HepG2 (cell line): ENCODE results near the gene TSHZ1. TPM values are rescaled to one million over a fixed set of nuclear protein-coding genes. Genes with fewer than 3 reads are reported as not detected.

ENCODE experiments used
- ATAC-seq: fragments of 200-7000 bp; cut with Tn5 transposase; 3 replicates; pipeline ENCODE4 v1.9.1; 2020; ENCODE audit warnings: mild to moderate bottlenecking, moderate library complexity
- BruUV-seq: library from RNA; stranded (reverse); fragments of 400-500 nt; replicated peaks from 2 replicates; lab custom pipeline; 2021; lab: Mats Ljungman, UMichigan
- CTCF ChIA-PET: fragments of 300-600 bp; formaldehyde crosslinking; extraction: SDS; loops from one replicate; lab custom pipeline; 2021; ENCODE audit warnings: low total read pairs, inconsistent platforms, low intra/inter-chr PET ratio; lab: Yijun Ruan, JAX
- POLR2A ChIA-PET: fragments of 350-600 bp; sonication (Branson Sonifier 250); formaldehyde crosslinking; loops from one replicate; lab custom pipeline; 2020; ENCODE audit warnings: antibody characterized with exemption, inconsistent platforms; lab: Yijun Ruan, JAX
- DNase-seq: peaks from one replicate; pipeline ENCODE4 v3.0.0-alpha.2; 2015; ENCODE audit warnings: low spot score
- FAIRE-seq: peaks from 3 replicates; lab custom pipeline; 2011; peaks lifted over from hg19 to GRCh38; lab: Jason Lieb, UNC
- H2AFZ ChIP-seq: one replicate; pipeline ENCODE4 v1.6.1; 2011; ENCODE audit warnings: low read length, inconsistent platforms
- H3K27ac ChIP-seq: fragments of 300-600 bp; 3 replicates; pipeline ENCODE4 v1.8.0; 2011; ENCODE audit warnings: mixed run types, mild to moderate bottlenecking, mixed read lengths, low read length, inconsistent platforms; ENCODE audit not compliant: insufficient read depth; ENCODE audit errors: extremely low read length
- H3K27me3 ChIP-seq, 2 experiments: fragments of 200-600 bp in 1 of 2; 2 replicates in 1 of 2; 3 replicates in 1 of 2; pipeline versions ENCODE4 v1.6.0 to v1.8.0; 2011; ENCODE audit warnings: low read length in 2 of 2, mild to moderate bottlenecking in 2 of 2, moderate library complexity in 2 of 2, inconsistent platforms in 1 of 2; ENCODE audit not compliant: insufficient read depth in 2 of 2, control insufficient read depth in 1 of 2
- H3K36me3 ChIP-seq, 2 experiments: fragments of 200-600 bp in 1 of 2; replicated peaks in 1 of 2; 2 replicates in 1 of 2; 3 replicates in 1 of 2; pipeline versions ENCODE4 v1.5.1 to v1.8.0; 2011; ENCODE audit warnings: low read length in 2 of 2, inconsistent platforms in 1 of 2; ENCODE audit not compliant: insufficient read depth in 2 of 2, control insufficient read depth in 1 of 2
- H3K4me1 ChIP-seq: 2 replicates; pipeline ENCODE4 v1.5.1; 2012; ENCODE audit warnings: low read length, inconsistent platforms; ENCODE audit not compliant: insufficient read depth
- H3K4me2 ChIP-seq: 2 replicates; pipeline ENCODE4 v1.6.0; 2011; ENCODE audit warnings: low read depth, low read length, inconsistent platforms
- H3K4me3 ChIP-seq, 3 experiments: fragments of 200-600 bp in 1 of 3; sonication (generic), shearing (Covaris generic) in 1 of 3; replicated peaks in 1 of 3; 2 replicates each; pipeline ENCODE4 v1.5.1; 2011 to 2016; ENCODE audit warnings: low read length in 3 of 3, inconsistent platforms in 2 of 3, low read depth in 2 of 3, mild to moderate bottlenecking in 2 of 3, control low read depth in 1 of 3, mixed read lengths in 1 of 3; ENCODE audit not compliant: insufficient read depth in 1 of 3
- H3K79me2 ChIP-seq: one replicate; pipeline ENCODE4 v1.6.1; 2011; ENCODE audit warnings: low read length, inconsistent platforms; ENCODE audit not compliant: insufficient read depth
- H3K9ac ChIP-seq: 2 replicates; pipeline ENCODE4 v1.6.0; 2011; ENCODE audit warnings: mild to moderate bottlenecking, low read depth, low read length, inconsistent platforms; ENCODE audit not compliant: insufficient read depth
- H3K9me3 ChIP-seq: 2 replicates; pipeline ENCODE4 v1.5.1; 2012; ENCODE audit warnings: mild to moderate bottlenecking, low read length
- H4K20me1 ChIP-seq: 2 replicates; pipeline ENCODE4 v1.6.0; 2011; ENCODE audit warnings: inconsistent platforms, mild to moderate bottlenecking, low read length, moderate library complexity; ENCODE audit not compliant: insufficient read depth
- FOXA1 ChIP-seq, 2 experiments: fragments of 450-650 bp in 1 of 2; sonication (generic) in 1 of 2; formaldehyde crosslinking in 1 of 2; IDR thresholded peaks; 2 replicates each; pipeline versions ENCODE4 v1.4.0 to v1.6.1; 2016 to 2020; ENCODE audit warnings: missing genetic modification reagents in 1 of 2
- GLMP ChIP-seq: sonication (generic); formaldehyde crosslinking; IDR thresholded peaks from 2 replicates; pipeline ENCODE4 v1.9.0; 2021; ENCODE audit warnings: missing genetic modification reagents, mild to moderate bottlenecking, borderline replicate concordance
- HOXD1 ChIP-seq: sonication (generic); formaldehyde crosslinking; IDR thresholded peaks from 2 replicates; pipeline ENCODE4 v1.5.0; 2020; ENCODE audit warnings: missing genetic modification reagents
- KDM2A ChIP-seq: sonication (generic); formaldehyde crosslinking; IDR thresholded peaks from 2 replicates; pipeline ENCODE4 v1.4.0; 2020; ENCODE audit warnings: low read depth, missing genetic modification reagents, borderline replicate concordance
- MED1 ChIP-seq: sonication (generic); formaldehyde crosslinking; IDR thresholded peaks from 2 replicates; pipeline ENCODE4 v1.4.0; 2020; ENCODE audit warnings: missing genetic modification reagents
- MEF2D ChIP-seq: sonication (generic); formaldehyde crosslinking; IDR thresholded peaks from 2 replicates; pipeline ENCODE4 v1.5.1; 2020; ENCODE audit warnings: mild to moderate bottlenecking, missing genetic modification reagents
- REPIN1 ChIP-seq: sonication (generic); formaldehyde crosslinking; IDR thresholded peaks from 2 replicates; pipeline ENCODE4 v1.8.0; 2022; ENCODE audit warnings: missing genetic modification reagents, low read depth, mild to moderate bottlenecking, borderline replicate concordance
- ZBTB8A ChIP-seq: sonication (generic); formaldehyde crosslinking; IDR thresholded peaks from 2 replicates; pipeline ENCODE4 v1.4.0; 2020; ENCODE audit warnings: mild to moderate bottlenecking, low read depth, missing genetic modification reagents, borderline replicate concordance
- ZNF629 ChIP-seq: sonication (generic); formaldehyde crosslinking; conservative IDR thresholded peaks from 2 replicates; pipeline ENCODE4 v1.5.0; 2020; ENCODE audit warnings: missing genetic modification reagents
- ZNF660 ChIP-seq: sonication (generic); formaldehyde crosslinking; IDR thresholded peaks from 2 replicates; pipeline ENCODE4 v1.5.1; 2020; ENCODE audit warnings: mild to moderate bottlenecking, low read depth, missing genetic modification reagents, borderline replicate concordance
- WGBS: methylation state at CpG from one replicate; pipeline ENCODE4 v1.1.6; 2017; ENCODE audit warnings: low lambda C conversion rate; 5-methylcytosine and 5-hydroxymethylcytosine counted together
- in situ Hi-C: cut with HindIII; loops from 2 replicates; pipeline ENCODE4 v1.10.0; 2017; ENCODE audit warnings: low pct_unique_long_range_greater_than_20kb; ENCODE audit not compliant: extremely low pct_ligation_motif_present
- intact Hi-C: fragments of 100-400 bp; cut with micrococcal nuclease; formaldehyde crosslinking; loops from one replicate; pipeline ENCODE4 v1.10.0; 2022; ENCODE audit not compliant: unreplicated experiment
- polyA plus RNA-seq, 8 experiments: library from polyadenylated mRNA; depleted of rRNA in 3 of 8; stranded (reverse) in 7 of 8; unstranded in 1 of 8; fragments of >200 nt; fragmentation: Illumina TruSeq in 4 of 8; extraction: Trizol in 4 of 8; gene quantifications; 2 replicates each; pipeline versions ENCODE4 v1.2.1 to v1.2.3, GENCODE V29; 2011 to 2016; ENCODE audit warnings: low read depth in 4 of 8, missing spikeins in 1 of 8, mixed read lengths in 1 of 8; ENCODE audit not compliant: insufficient read depth in 1 of 8
- total RNA-seq, 5 experiments: library from RNA; depleted of rRNA; stranded (reverse); fragments of >200 nt; fragmentation: Illumina TruSeq; extraction: Trizol; gene quantifications; 2 replicates each; pipeline ENCODE4 v1.2.3, GENCODE V29; 2016; ENCODE audit warnings: low read depth in 1 of 5

Gene TSHZ1
- total and polyA plus RNA-seq, 2 of the 13 experiments (the other 11 are each of a cell fraction or from before 2014, with no cell fraction given) = 2.5 to 2.7 TPM

GRCh38 chr18:75238100-75238499, 27.5 kb downstream of the TSHZ1 start:
- POLR2A ChIA-PET = no interaction called here

GRCh38 chr18:75238786-75239185, 28.2 kb downstream of the TSHZ1 start:
- Histone ChIP-seq H3K79me2 (peaks cover 3% of the 10 kb centered on the region), H3K4me3 (no peak overlapping the region), H3K4me1 (no peaks in the 10 kb centered on the region), H3K4me2 (no peak overlapping the region), H2AFZ (no peak overlapping the region), H3K27ac (no peak overlapping the region), H3K27me3 (no peaks in the 10 kb centered on the region), H4K20me1 (no peaks in the 10 kb centered on the region), H3K9me3 (peaks cover 13% of the 10 kb centered on the region), H3K36me3 (peaks cover 0 to 6% of the 10 kb centered on the region in 2 experiments; a peak in 1 of 5 replicates), H3K9ac (no peak overlapping the region)
- intact Hi-C loops = no loop called here
- 99% methylated on average over 9 of the region's 10 CpGs for WGBS
- ChIA-PET CTCF (no interaction called here), POLR2A (no interaction called here)
- no peak for ATAC-seq
- BruUV-seq = no TSS peak
- no peak for DNase-seq
- in situ Hi-C loops = no loop called here
- no peak for FAIRE-seq
- TF ChIP-seq REPIN1 (CRISPR knock-in tag) (no peak), MEF2D (no peak), MED1 (CRISPR knock-in tag) (no peak), ZBTB8A (CRISPR knock-in tag) (no peak), FOXA1 (IDR thresholded peaks at IDR 0.05) (no peak), FOXA1 (CRISPR knock-in tag; IDR thresholded peaks at IDR 0.05) (no peak), ZNF660 (CRISPR knock-in tag) (no peak), KDM2A (no peak), HOXD1 (no peak)

More at GRCh38 chr18:75238100-75238499, 27.5 kb downstream of the TSHZ1 start:
- Histone ChIP-seq H3K4me3 (no peak overlapping the region), H3K27me3 (no peaks in the 10 kb centered on the region), H3K27ac (no peak overlapping the region), H4K20me1 (no peaks in the 10 kb centered on the region), H3K79me2 (peaks cover 3% of the 10 kb centered on the region), H3K9me3 (peaks cover 13% of the 10 kb centered on the region), H3K36me3 (peaks cover 0 to 6% of the 10 kb centered on the region in 2 experiments; a peak in 1 of 5 replicates), H3K9ac (no peak overlapping the region), H3K4me1 (no peaks in the 10 kb centered on the region), H3K4me2 (no peak overlapping the region), H2AFZ (no peak overlapping the region)
- BruUV-seq = no TSS peak
- intact Hi-C loops (no loop called here), in situ Hi-C loops (no loop called here)
- WGBS = 95% methylated on average over 13 of the region's 13 CpGs
- FAIRE-seq = no peak
- CTCF ChIA-PET = no interaction called here
- no peak for DNase-seq
- TF ChIP-seq GLMP (CRISPR knock-in tag) = no peak
- no peak for TF ChIP-seq ZNF629 (CRISPR knock-in tag)
- no peak for ATAC-seq
